ENCODE results near the gene PPP1R9A.

DNA sequence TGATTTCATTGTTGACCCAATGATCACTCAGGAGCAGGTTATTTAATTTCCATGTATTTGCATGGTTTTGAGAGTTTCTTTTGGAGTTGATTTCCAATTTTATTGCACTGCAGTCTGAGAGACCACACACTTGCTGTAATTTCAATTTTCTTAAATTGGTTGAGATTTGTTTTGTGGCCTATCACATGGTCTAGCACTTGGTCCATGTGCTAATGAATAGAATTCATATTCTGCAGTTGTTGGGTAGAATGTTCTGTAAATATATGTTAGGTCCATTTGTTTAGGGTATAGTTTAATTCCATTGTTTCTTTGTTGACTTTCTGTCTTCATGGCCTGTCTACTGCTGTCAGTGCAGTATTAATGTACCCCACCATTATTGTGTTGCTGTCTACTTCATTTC, 36.3 kb upstream of the PPP1R9A start:
- TF ChIP-seq, protein P1, sequence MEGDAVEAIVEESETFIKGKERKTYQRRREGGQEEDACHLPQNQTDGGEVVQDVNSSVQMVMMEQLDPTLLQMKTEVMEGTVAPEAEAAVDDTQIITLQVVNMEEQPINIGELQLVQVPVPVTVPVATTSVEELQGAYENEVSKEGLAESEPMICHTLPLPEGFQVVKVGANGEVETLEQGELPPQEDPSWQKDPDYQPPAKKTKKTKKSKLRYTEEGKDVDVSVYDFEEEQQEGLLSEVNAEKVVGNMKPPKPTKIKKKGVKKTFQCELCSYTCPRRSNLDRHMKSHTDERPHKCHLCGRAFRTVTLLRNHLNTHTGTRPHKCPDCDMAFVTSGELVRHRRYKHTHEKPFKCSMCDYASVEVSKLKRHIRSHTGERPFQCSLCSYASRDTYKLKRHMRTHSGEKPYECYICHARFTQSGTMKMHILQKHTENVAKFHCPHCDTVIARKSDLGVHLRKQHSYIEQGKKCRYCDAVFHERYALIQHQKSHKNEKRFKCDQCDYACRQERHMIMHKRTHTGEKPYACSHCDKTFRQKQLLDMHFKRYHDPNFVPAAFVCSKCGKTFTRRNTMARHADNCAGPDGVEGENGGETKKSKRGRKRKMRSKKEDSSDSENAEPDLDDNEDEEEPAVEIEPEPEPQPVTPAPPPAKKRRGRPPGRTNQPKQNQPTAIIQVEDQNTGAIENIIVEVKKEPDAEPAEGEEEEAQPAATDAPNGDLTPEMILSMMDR (IDR thresholded peaks at IDR 0.05) = no peak
- no peak for TF ChIP-seq POLR2A (IDR thresholded peaks at IDR 0.05)
- no peak for TF ChIP-seq POLR2AphosphoS5 (IDR thresholded peaks at IDR 0.05)

All from prostate gland (tissue), 2 donors.